ENCODE results near the gene PLXND1.

DNA sequence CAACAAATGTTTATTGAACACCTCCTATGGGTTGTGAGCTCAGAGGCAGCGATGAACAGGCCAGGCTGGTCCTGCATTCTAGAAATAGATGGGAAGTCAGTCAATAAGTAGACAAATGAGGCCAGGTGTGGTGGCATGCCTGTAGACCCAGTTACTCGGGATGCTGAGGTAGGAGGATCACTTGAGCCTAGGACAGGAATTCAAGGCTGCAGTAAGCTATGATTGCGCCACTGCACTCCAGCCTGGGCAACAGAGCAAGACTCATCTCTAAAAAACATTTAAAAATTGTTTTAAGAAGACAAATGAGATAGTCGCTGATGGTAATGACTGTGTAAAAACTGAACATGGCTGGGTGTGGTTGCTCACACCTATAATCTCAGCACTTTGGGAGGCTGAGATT is 82.4 kb downstream of the PLXND1 start:
- no peak for TF ChIP-seq EZH2 (IDR thresholded peaks at IDR 0.05; ENCODE audit: borderline replicate concordance, low read depth, low read length, severe bottlenecking)
- TF ChIP-seq, protein P1, sequence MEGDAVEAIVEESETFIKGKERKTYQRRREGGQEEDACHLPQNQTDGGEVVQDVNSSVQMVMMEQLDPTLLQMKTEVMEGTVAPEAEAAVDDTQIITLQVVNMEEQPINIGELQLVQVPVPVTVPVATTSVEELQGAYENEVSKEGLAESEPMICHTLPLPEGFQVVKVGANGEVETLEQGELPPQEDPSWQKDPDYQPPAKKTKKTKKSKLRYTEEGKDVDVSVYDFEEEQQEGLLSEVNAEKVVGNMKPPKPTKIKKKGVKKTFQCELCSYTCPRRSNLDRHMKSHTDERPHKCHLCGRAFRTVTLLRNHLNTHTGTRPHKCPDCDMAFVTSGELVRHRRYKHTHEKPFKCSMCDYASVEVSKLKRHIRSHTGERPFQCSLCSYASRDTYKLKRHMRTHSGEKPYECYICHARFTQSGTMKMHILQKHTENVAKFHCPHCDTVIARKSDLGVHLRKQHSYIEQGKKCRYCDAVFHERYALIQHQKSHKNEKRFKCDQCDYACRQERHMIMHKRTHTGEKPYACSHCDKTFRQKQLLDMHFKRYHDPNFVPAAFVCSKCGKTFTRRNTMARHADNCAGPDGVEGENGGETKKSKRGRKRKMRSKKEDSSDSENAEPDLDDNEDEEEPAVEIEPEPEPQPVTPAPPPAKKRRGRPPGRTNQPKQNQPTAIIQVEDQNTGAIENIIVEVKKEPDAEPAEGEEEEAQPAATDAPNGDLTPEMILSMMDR (IDR thresholded peaks at IDR 0.05; ENCODE audit: borderline replicate concordance, extremely low read depth, low read length, poor library complexity, severe bottlenecking): no peak
